Activated T-cell treated with anti-CD3 and anti-CD28 coated beads, Interleukin-2, amount 50 U/mL, for 24 hours (primary cell): ENCODE data around the gene KCTD11.

Experiments
- DNase-seq: peaks from one replicate; pipeline ENCODE4 v3.0.0-alpha.2; 2020
- H3K27ac Mint-ChIP-seq: 2 replicates; pipeline ENCODE4 v1.8.0; 2020; ENCODE audit warnings: mild to moderate bottlenecking, mixed read lengths
- H3K27me3 Mint-ChIP-seq: 2 replicates; pipeline ENCODE4 v1.8.0; 2020; ENCODE audit warnings: mixed read lengths
- H3K36me3 Mint-ChIP-seq: 2 replicates; pipeline ENCODE4 v1.8.0; 2020; ENCODE audit warnings: low read depth, mixed read lengths
- H3K4me1 Mint-ChIP-seq: 2 replicates; pipeline ENCODE4 v1.8.0; 2020; ENCODE audit warnings: low read depth, mixed read lengths
- H3K4me3 Mint-ChIP-seq: 2 replicates; pipeline ENCODE4 v1.8.0; 2020; ENCODE audit warnings: mild to moderate bottlenecking, moderate library complexity, mixed read lengths
- H3K9me3 Mint-ChIP-seq: 2 replicates; pipeline ENCODE4 v1.8.0; 2020; ENCODE audit warnings: mixed read lengths

Gene KCTD11

DNA sequence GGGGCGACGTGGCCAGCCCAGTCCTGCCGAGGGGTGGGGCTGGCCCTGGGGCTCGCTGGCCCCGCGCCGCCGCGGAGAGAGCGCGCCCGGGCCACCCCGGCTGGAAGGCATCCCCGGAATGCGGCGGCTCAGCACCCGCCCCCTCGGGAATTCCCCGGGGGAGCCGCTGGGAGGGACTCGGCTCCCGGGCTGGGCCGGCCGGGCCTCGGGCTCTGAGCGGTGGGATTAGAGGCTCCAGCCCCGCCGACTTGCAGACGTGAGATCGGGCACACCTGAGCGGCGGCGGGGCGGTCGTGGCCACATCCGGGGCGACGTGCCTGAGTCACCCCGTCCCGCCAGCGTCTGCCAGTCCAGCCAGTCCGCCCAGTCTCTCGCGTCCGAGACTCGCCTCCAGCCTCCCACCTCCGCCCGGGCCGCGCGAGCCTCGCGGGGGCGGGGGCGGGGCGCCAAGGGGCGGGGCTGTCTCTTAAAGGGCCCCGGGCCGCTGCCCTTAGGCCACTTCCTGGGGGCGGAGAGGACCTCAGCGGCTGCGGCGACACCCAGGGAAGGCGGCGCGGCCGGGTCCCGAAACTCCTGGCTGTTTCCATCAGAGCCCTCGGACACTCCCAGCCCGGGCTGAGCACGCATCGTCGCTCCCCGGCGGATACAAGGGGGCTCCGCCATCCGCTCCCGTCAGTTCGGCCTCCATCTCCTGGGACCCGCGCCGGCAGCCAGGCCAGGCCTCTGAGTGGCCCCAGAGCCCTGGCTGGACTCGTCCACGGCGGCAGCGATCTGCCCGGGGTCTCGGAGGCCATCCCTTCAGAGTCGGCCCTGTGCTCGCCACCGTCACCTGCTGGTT, at the start of gene KCTD11:
KCTD11 (plus strand) TSS at position 498 of the 838 bp plus-strand sequence.
- H3K9me3 Mint-ChIP-seq = no peaks in the 10 kb centered on the region
- H3K4me1 Mint-ChIP-seq = peaks cover 52% of the 10 kb centered on the region
- H3K36me3 Mint-ChIP-seq = peaks cover 49% of the 10 kb centered on the region
- H3K4me3 Mint-ChIP-seq = peak within 1 kb of the TSS; percentile 80
- peak; percentile 85 for DNase-seq
- peak within 1 kb of the TSS; percentile 90 for H3K27ac Mint-ChIP-seq
- no peaks in the 10 kb centered on the region for H3K27me3 Mint-ChIP-seq

DNA sequence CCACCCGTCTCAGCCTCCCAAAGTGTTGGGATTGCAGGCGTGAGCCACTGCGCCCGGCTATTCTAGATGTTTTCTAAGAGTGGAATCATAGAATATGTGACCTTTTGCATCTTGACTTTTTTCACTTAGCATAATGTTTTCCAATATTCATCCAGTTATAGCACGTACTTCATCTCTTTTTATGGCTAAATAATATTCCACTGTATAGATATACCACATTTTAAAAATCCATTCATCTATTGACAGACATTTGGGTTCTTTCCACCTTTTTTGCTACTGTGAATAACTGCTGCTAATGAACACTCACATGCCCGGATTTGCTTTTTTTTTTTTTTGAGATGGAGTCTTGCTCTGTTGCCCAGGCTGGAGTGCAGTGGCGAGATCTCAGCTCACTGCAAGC, 47.8 kb upstream of the KCTD11 start:
- no peaks in the 10 kb centered on the region for H3K27me3 Mint-ChIP-seq
- no peak for DNase-seq
- no peaks in the 10 kb centered on the region for H3K9me3 Mint-ChIP-seq
- H3K27ac Mint-ChIP-seq = no peak overlapping the region
- peaks cover 11% of the 10 kb centered on the region for H3K4me1 Mint-ChIP-seq
- peaks cover 14% of the 10 kb centered on the region for H3K36me3 Mint-ChIP-seq
- H3K4me3 Mint-ChIP-seq = no peak overlapping the region

DNA sequence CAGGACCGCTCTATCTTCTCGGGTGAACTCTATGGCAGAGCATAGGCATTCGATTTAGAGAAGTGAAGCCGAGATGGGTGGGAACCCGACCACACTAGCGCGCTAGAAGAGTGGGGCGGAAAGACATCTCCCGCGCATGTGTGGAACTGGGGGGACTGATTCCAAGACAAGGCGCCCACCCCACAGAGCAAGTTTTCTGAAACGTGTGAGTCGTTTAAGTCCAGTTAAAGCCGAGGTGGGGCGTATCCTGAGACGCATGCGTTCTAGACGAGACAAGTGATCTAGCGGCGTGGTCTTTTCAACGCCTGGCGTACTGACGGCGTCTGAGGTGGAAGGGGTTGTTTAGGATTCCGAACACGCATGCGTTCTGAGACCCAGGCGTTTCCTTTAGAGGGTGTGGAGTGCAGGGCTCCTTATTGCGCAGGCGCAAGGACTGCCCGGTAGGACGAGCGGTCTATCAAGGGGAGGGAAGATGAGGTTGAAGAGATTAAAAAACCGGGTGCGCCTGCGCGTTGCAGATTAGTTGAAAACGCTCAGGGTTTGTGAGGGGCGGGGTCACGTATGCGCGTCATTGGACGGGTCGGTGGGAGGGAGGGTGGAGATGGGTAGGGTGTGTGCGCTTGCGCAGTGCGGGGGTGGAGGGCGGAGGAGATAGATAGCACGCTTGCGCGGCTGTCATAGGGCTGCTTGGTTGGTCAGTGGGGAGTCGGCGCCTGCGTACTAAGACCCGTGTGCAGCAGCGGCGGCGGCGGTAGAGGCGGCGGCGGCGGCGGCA, 44.9 kb upstream of the KCTD11 start, which contains the start of gene EIF5A:
EIF5A (plus strand) TSS at position 718 of the 775 bp plus-strand sequence. CDS start 2,008 bp downstream, outside the sequence.
- H3K4me1 Mint-ChIP-seq = peaks cover 38% of the 10 kb centered on the region
- H3K4me3 Mint-ChIP-seq = peak within 1 kb of the TSS; percentile 96
- peaks cover 43% of the 10 kb centered on the region for H3K36me3 Mint-ChIP-seq
- H3K9me3 Mint-ChIP-seq = no peaks in the 10 kb centered on the region
- DNase-seq = peak; percentile 100
- H3K27ac Mint-ChIP-seq = peak within 1 kb of the TSS; percentile 99
- no peaks in the 10 kb centered on the region for H3K27me3 Mint-ChIP-seq

DNA sequence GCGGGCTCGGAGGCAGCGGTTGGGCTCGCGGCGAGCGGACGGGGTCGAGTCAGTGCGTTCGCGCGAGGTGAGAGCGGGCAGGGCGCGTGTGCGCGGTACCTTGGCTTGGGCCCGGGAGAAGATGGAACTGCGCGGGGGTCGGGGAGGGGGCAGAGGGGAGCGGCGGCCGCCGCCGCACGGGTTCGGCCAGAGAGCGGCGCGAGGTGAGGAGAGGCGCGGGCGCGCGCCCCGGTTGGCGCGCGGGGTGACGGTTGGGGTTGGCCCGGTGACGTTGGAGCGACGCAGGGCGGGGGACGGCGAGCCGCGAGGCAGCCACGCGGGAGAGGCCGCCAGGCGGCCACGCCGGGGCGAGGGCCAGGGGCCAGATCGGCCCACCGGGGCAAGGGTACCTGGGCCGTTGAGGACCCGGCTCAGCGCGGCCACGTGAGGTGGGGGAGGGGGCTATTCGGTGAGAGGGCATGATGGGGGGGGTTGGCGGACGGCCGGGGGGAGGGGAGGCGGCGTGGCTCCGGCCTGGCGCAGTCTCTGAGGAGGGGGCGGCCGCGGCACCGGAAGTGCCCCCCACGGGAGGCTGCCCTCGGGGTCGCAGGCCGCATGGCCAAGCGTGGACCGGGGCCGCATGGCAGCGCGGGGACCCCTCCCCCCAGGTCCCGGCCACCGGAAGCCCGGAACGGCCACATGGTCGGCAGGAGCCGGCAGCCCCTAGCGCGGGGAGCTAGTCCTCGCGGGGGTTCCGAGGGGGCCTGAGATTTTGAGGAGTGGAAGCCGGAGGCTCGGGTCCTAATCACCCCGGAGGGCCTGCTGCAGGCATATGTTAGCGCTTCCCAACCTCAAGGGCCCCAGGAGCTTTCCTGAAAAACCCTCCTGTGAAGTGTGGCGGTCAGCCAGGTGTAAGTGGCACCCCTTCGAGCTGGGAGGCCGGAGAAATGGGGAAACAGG, 44.0 kb upstream of the KCTD11 start:
- H3K27ac Mint-ChIP-seq = peak overlapping the region; percentile 99
- no peaks in the 10 kb centered on the region for H3K9me3 Mint-ChIP-seq
- peak; percentile 72 for DNase-seq
- peaks cover 46% of the 10 kb centered on the region for H3K4me1 Mint-ChIP-seq
- H3K4me3 Mint-ChIP-seq = peak overlapping the region; percentile 96
- peaks cover 52% of the 10 kb centered on the region for H3K36me3 Mint-ChIP-seq
- no peaks in the 10 kb centered on the region for H3K27me3 Mint-ChIP-seq

GRCh38 chr17:7308625-7309433, 43.1 kb upstream of the KCTD11 start:
- Mint-ChIP-seq H3K4me3 (peak overlapping the region; percentile 96), H3K36me3 (peaks cover 60% of the 10 kb centered on the region), H3K9me3 (no peaks in the 10 kb centered on the region), H3K4me1 (peaks cover 54% of the 10 kb centered on the region), H3K27ac (peak overlapping the region; percentile 99), H3K27me3 (no peaks in the 10 kb centered on the region)
- peak; percentile 87 for DNase-seq

GRCh38 chr17:7309628-7310027, 42.3 kb upstream of the KCTD11 start:
- Mint-ChIP-seq H3K27ac (peak overlapping the region; percentile 99), H3K27me3 (no peaks in the 10 kb centered on the region), H3K36me3 (peaks cover 68% of the 10 kb centered on the region), H3K4me1 (peaks cover 61% of the 10 kb centered on the region), H3K4me3 (peak overlapping the region; percentile 96), H3K9me3 (no peaks in the 10 kb centered on the region)
- no peak for DNase-seq

DNA sequence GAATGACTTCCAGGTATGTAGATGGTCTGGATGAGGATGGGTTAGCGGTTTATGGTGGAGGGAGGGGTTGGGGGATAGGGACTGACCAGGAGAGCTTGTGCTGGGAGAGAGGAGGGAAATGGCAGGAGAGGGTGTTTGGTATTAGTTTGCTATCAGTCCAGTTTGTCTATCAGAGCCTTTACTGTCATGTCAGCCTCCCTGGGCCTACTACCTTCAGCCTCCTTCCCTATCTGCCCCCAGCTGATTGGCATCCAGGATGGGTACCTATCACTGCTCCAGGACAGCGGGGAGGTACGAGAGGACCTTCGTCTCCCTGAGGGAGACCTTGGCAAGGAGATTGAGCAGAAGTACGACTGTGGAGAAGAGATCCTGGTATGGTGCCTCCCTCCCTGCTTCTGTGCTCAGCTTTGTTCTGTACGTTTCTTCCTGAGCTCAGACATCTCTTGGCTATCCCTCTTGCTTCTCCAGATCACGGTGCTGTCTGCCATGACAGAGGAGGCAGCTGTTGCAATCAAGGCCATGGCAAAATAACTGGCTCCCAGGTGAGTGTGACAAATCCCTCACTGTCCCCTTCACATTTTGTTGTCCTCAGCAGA, 40.8 kb upstream of the KCTD11 start:
- H3K27ac Mint-ChIP-seq = peak overlapping the region; percentile 99
- H3K27me3 Mint-ChIP-seq = no peaks in the 10 kb centered on the region
- H3K4me3 Mint-ChIP-seq = peak overlapping the region; percentile 96
- peaks cover 82% of the 10 kb centered on the region for H3K36me3 Mint-ChIP-seq
- H3K9me3 Mint-ChIP-seq = no peaks in the 10 kb centered on the region
- no peak for DNase-seq
- H3K4me1 Mint-ChIP-seq = peaks cover 68% of the 10 kb centered on the region

DNA sequence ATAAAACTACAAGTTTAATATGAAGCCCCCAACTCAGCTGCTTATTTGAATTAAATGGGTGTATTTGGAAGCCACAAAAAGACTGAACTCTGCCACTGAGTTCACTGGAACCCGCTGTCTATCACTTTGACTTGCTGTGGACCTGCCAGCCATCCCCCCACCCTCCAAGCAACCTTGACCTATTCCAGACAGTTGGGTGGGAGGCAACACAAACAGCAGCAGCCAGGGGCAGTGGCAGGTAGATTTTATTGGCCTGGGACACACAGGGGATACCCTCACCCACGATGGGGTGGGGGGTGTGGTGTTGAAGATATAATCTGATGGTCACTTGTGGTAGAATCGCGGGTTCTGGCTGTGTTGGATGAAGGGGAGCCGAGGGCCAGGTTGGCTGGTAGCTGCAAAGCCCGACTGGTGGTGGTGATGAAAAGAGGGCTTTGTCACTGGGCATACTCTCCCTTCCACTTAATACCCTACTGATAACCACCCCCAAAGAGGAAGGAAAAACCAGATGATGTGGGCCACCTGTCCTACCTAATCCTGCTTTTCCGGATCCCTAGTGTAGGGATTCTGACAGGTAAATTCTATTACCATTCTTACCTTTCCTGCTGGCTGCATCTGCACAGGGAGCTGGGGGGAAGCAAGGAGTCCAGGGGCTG, 39.4 kb upstream of the KCTD11 start:
- peak overlapping the region; percentile 99 for H3K27ac Mint-ChIP-seq
- H3K4me1 Mint-ChIP-seq = peaks cover 66% of the 10 kb centered on the region
- peak overlapping the region; percentile 88 for H3K4me3 Mint-ChIP-seq
- no peaks in the 10 kb centered on the region for H3K9me3 Mint-ChIP-seq
- DNase-seq = no peak
- H3K27me3 Mint-ChIP-seq = no peaks in the 10 kb centered on the region
- H3K36me3 Mint-ChIP-seq = peaks cover 90% of the 10 kb centered on the region

- Mint-ChIP-seq H3K9me3 (no peaks in the 10 kb centered on the region), H3K27ac (peak overlapping the region; percentile 99), H3K4me1 (peaks cover 66% of the 10 kb centered on the region), H3K36me3 (peaks cover 96% of the 10 kb centered on the region), H3K27me3 (no peaks in the 10 kb centered on the region), H3K4me3 (peak overlapping the region; percentile 88)
- DNase-seq = peak; percentile 65
These were observed 38.7 kb upstream of the KCTD11 start for GRCh38 chr17:7313088-7313889.

DNA sequence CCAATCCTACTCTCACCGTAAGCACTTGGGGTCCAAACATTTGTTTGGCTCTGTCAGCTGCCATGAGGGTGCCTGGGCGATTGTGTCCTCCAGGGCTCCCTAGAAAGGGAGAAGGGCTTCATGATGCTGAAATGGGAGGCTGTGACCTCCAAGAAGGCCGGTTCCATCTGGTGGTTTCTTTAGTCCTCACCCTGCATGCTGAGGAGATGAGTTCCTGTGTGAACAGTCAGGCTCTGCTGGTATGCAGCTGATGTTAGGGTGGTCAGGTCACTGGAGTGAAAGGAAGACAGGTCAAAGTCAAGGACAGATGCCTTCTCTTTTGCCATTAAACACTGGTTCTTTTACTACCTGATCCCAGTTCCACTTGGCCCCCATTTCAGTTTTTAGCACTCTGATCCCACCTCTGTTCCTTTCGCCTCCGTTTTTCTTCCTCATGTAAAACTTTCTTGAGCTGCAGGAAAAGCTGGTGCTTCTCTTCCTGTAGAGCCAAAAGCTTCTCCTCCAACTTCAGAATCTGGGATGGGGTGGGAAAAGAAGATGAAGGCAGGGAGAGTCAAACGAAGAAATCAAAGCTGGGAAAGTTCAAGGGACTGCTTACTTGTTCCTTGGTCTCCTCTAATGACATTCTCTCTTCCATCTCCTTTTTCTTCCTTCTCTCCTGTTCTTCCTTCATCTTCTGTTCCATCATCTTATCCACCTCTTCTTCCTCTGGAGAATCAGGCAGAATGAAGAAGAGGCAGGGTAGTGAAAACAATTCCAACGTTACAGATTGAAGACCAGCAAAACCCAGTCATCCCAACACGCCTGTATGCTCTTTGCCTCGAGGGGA, 37.9 kb upstream of the KCTD11 start:
- H3K27me3 Mint-ChIP-seq = no peaks in the 10 kb centered on the region
- no peak for DNase-seq
- no peaks in the 10 kb centered on the region for H3K9me3 Mint-ChIP-seq
- peak overlapping the region; percentile 88 for H3K4me3 Mint-ChIP-seq
- peaks cover 96% of the 10 kb centered on the region for H3K36me3 Mint-ChIP-seq
- peaks cover 61% of the 10 kb centered on the region for H3K4me1 Mint-ChIP-seq
- H3K27ac Mint-ChIP-seq = peak overlapping the region; percentile 99

DNA sequence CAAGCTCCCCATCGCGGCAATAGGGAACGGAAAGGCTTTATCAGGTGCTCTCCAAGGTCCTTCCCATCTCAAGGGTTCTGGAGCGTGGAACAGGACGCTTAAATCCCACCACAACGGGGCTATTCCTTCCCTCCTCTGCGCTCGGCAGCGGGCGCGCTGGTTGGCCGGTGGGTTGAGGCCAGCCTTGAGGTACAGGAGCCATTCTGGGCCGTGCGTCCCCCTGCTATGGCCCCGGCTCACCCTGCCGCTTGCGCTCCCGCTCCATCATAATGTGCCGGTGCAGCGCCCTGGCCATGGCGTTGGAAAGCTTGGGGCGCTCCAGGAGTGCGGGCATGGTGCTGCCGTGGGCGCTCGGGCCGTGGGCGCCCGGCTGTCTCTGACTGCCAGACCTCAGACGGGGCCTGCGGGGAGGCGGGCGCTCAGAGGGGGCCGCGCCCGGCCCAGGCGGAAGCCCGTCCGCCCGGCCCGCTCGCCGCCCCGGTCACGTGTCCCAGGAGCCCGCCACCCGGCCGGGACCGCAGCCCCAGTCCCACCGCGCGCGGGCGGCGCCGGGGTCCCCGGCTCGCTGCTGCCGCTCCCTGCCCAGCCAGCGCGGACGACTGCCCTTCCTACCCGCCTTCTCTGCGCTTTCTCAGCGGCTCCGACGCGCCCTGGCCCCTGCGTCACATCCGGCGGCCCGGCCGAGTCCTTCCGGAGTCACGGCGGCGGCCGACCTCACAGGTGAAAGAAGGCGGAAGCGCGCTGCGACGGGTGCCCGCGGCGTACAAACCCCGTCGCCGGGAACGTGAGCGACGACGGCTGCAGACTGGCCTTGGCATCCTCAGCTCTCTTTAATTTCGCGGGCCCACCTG, 37.0 kb upstream of the KCTD11 start, which contains the start of gene GPS2:
GPS2 (minus strand) TSS at position 642 of the 851 bp plus-strand sequence; CDS start at position 334, 308 bp downstream.
- Mint-ChIP-seq H3K9me3 (no peaks in the 10 kb centered on the region), H3K36me3 (peaks cover 94% of the 10 kb centered on the region), H3K4me3 (peak within 1 kb of the TSS; percentile 88), H3K4me1 (peaks cover 53% of the 10 kb centered on the region), H3K27ac (peak within 1 kb of the TSS; percentile 99), H3K27me3 (no peaks in the 10 kb centered on the region)
- peak; percentile 97 for DNase-seq
